OCI-LY3 (cell line): ENCODE data around the gene PLEKHA3.
"Not testable (repeated sequence)": the region's sequence is repeated elsewhere in the genome, so short reads cannot be mapped to it uniquely, and the experiment has no call there.

ENCODE experiments used
- H2AFZ ChIP-seq: fragments of 200-600, 300-600 bp; shearing (Covaris generic); 2 replicates; pipeline ENCODE4 v1.6.0; 2014; ENCODE audit warnings: antibody characterized with exemption, low read depth, low read length
- H3K27ac ChIP-seq: fragments of 200-600, 300-600 bp; sonication (generic); 2 replicates; pipeline ENCODE4 v1.5.1; 2014; ENCODE audit warnings: mild to moderate bottlenecking, low read length, moderate library complexity, mixed read lengths
- H3K27me3 ChIP-seq: fragments of 200-600, 300-600 bp; sonication (generic); 2 replicates; pipeline ENCODE4 v1.6.1; 2014; ENCODE audit warnings: low read depth, low read length, mixed read lengths
- H3K36me3 ChIP-seq: fragments of 200-600, 300-600 bp; sonication (generic); replicated peaks from 2 replicates; pipeline ENCODE3; 2014; ENCODE audit warnings: low read depth, low read length, mixed read lengths
- H3K4me1 ChIP-seq: fragments of 300-600, 200-600 bp; sonication (generic); 2 replicates; pipeline ENCODE4 v1.6.1; 2014; ENCODE audit warnings: low read length, mixed read lengths
- H3K4me2 ChIP-seq: fragments of 200-600, 300-600 bp; sonication (generic); 2 replicates; pipeline ENCODE4 v1.6.1; 2014; ENCODE audit warnings: low read length, mixed read lengths
- H3K4me3 ChIP-seq: fragments of 300-600, 200-600 bp; sonication (generic); 2 replicates; pipeline ENCODE4 v1.5.1; 2014; ENCODE audit warnings: antibody characterized with exemption, mild to moderate bottlenecking, low read length, moderate library complexity
- H3K79me2 ChIP-seq: fragments of 300-600, 200-600 bp; shearing (Covaris generic); 2 replicates; pipeline ENCODE4 v1.6.1; 2014; ENCODE audit warnings: mild to moderate bottlenecking, low read length, mixed read lengths
- H3K9ac ChIP-seq: fragments of 300-600, 200-600 bp; shearing (Covaris generic); 2 replicates; pipeline ENCODE4 v1.6.0; 2014; ENCODE audit warnings: mild to moderate bottlenecking, low read length, moderate library complexity
- H3K9me3 ChIP-seq: fragments of 200-600, 300-600 bp; shearing (Covaris generic); 2 replicates; pipeline ENCODE4 v1.6.1; 2014; ENCODE audit warnings: low read length, mixed read lengths; ENCODE audit not compliant: insufficient read depth
- H4K20me1 ChIP-seq: fragments of 200-600, 300-600 bp; sonication (generic); 2 replicates; pipeline ENCODE4 v1.6.1; 2016; ENCODE audit warnings: low read length, mixed read lengths; ENCODE audit not compliant: insufficient read depth
- EZH2phosphoT487 ChIP-seq: fragments of 200-600 bp; shearing (Covaris generic); IDR thresholded peaks from 2 replicates; pipeline ENCODE4 v1.6.1; 2018; ENCODE audit warnings: antibody characterized with exemption, mixed run types, low read depth
- TF ChIP-seq, protein P1 (sequence below): fragments of 200-600, 300-600 bp; sonication (generic); IDR thresholded peaks from 2 replicates; pipeline ENCODE4 v1.5.1; 2014; ENCODE audit warnings: antibody characterized with exemption, low read length, low read depth

PLEKHA3 gene

DNA sequence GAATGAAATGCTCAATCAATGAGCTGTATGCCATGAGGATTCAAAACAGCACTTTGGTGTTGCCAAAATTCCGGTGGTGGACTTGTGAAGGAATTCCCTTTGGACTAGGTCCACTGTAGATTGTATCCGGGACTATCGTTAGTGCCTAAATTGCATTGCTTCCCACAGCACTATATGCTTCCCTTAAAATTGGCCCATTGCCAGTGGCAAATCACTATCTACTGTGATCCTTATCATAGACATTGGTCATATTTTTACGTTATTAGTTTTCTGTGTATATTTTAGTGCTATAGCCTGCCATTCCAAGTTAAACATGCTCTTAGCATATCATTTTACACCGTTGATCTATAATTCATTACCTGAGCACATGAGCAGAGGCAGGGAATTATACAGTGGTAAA lies 27.4 kb upstream of the PLEKHA3 start:
- Histone ChIP-seq H3K27me3 (no peaks in the 10 kb centered on the region), H3K4me3 (no peak overlapping the region), H3K9ac (no peak overlapping the region), H2AFZ (no peak overlapping the region), H3K27ac (no peak overlapping the region), H3K79me2 (peaks cover 26% of the 10 kb centered on the region), H3K4me2 (no peak overlapping the region), H3K36me3 (peaks cover 15% of the 10 kb centered on the region), H3K9me3 (no peaks in the 10 kb centered on the region), H4K20me1 (peaks cover 18% of the 10 kb centered on the region), H3K4me1 (peaks cover 13% of the 10 kb centered on the region)
- no peak for TF ChIP-seq EZH2phosphoT487
- TF ChIP-seq, protein P1, sequence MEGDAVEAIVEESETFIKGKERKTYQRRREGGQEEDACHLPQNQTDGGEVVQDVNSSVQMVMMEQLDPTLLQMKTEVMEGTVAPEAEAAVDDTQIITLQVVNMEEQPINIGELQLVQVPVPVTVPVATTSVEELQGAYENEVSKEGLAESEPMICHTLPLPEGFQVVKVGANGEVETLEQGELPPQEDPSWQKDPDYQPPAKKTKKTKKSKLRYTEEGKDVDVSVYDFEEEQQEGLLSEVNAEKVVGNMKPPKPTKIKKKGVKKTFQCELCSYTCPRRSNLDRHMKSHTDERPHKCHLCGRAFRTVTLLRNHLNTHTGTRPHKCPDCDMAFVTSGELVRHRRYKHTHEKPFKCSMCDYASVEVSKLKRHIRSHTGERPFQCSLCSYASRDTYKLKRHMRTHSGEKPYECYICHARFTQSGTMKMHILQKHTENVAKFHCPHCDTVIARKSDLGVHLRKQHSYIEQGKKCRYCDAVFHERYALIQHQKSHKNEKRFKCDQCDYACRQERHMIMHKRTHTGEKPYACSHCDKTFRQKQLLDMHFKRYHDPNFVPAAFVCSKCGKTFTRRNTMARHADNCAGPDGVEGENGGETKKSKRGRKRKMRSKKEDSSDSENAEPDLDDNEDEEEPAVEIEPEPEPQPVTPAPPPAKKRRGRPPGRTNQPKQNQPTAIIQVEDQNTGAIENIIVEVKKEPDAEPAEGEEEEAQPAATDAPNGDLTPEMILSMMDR, result no peak

DNA sequence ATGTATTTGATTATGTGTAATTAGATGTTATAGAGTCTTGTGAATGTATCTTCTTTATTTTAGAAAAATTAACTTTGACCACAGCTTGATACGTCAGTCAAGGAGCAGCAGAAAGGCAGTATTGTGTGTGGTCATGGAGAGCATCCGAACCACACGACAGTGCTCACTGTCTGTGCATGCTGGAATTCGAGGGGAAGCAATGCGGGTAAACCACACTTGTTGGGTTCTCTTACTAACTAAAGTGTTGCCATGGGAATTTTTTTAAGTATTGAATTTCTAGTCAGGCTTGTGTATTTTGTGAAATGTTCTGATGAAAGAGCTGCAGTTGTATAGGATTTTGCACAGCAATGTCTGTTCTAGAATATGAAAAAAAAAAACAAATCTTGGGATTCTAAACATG lies 24.3 kb upstream of the PLEKHA3 start:
- no peak for TF ChIP-seq EZH2phosphoT487
- TF ChIP-seq, protein P1, result no peak
- no peak overlapping the region for H3K27ac ChIP-seq

DNA sequence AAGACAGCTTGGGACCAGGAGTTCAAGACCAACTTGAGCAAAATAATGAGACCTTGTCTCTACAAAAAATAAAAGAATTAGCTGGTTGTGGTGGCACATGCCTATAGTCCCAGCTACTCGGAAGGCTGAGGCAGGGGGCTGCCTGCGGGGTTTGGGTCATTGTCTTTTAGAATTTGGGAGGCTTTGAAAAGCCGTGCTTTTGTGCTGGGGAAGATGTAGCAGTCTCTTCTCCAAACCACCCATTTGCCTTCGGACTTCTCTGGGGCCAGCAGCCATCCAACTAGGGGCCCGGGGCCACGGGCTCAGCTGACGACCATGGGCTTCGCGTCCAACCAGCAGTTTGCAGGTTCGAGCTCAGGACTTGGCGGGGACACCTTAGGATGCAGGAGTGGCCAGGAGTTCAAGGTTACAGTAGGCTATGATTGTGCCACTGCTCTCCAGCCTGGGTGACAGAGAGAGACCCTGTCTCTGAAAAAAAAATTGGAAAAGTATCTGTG lies 22.8 kb upstream of the PLEKHA3 start:
- H3K9ac ChIP-seq, result no peak overlapping the region
- H3K9me3 ChIP-seq, result no peaks in the 10 kb centered on the region
- no peaks in the 10 kb centered on the region for H3K79me2 ChIP-seq
- H3K27me3 ChIP-seq, result no peaks in the 10 kb centered on the region
- TF ChIP-seq, protein P1, result no peak
- TF ChIP-seq EZH2phosphoT487, result no peak
- H3K36me3 ChIP-seq, result no peaks in the 10 kb centered on the region
- no peak overlapping the region for H3K27ac ChIP-seq
- H3K4me2 ChIP-seq, result no peak overlapping the region
- no peaks in the 10 kb centered on the region for H4K20me1 ChIP-seq
- no peak overlapping the region for H2AFZ ChIP-seq
- H3K4me3 ChIP-seq, result no peak overlapping the region
- no peaks in the 10 kb centered on the region for H3K4me1 ChIP-seq

More for the DNA sequence above, 24.3 kb upstream of the PLEKHA3 start:
- H3K79me2 ChIP-seq, result no peaks in the 10 kb centered on the region; the same call in 1 of the 2 replicates
- H3K4me2 ChIP-seq, result no peak overlapping the region
- H3K4me1 ChIP-seq, result no peaks in the 10 kb centered on the region
- H3K36me3 ChIP-seq, result no peaks in the 10 kb centered on the region
- no peaks in the 10 kb centered on the region for H3K9me3 ChIP-seq
- H3K27me3 ChIP-seq, result no peaks in the 10 kb centered on the region
- no peak overlapping the region for H3K9ac ChIP-seq
- no peaks in the 10 kb centered on the region for H4K20me1 ChIP-seq
- no peak overlapping the region for H3K4me3 ChIP-seq
- H2AFZ ChIP-seq, result no peak overlapping the region

DNA sequence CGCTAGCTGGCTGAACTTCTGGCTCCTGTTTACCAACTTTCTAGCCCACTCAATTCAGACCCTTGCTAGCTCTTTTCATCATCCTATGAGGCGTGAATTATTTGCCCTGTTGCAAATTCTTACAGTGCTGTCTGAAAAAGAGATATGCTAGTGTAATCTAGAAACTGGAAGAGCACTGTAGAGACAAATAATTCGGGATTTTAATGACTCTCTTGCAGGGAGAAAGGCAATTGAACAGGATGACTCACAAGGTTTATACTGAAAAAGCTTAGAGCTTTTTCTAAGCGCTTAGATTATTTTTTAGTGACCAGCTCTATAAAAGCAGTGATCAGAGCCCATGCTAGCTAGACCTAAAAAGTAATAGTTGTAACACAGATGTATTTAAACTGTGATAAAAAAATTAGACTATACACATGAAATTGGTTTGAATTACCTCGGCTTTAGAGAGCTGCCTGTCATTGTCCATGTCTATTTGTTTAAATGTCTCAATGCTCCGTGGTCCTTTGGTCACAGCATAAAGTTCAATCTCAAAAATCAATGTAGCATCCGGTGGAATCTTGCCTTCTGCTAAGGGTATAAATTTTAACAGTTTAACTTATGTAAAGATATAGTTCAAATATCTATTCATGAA lies 10.9 kb upstream of the PLEKHA3 start:
- Histone ChIP-seq H3K9me3 (no peaks in the 10 kb centered on the region), H2AFZ (no peak overlapping the region), H3K4me1 (no peaks in the 10 kb centered on the region), H3K4me2 (no peak overlapping the region), H3K9ac (no peak overlapping the region), H3K27me3 (no peaks in the 10 kb centered on the region), H3K4me3 (no peak overlapping the region), H3K36me3 (peaks cover 8% of the 10 kb centered on the region), H4K20me1 (no peaks in the 10 kb centered on the region), H3K27ac (no peak overlapping the region), H3K79me2 (no peaks in the 10 kb centered on the region)
- TF ChIP-seq, protein P1, result no peak
- TF ChIP-seq EZH2phosphoT487, result no peak

DNA sequence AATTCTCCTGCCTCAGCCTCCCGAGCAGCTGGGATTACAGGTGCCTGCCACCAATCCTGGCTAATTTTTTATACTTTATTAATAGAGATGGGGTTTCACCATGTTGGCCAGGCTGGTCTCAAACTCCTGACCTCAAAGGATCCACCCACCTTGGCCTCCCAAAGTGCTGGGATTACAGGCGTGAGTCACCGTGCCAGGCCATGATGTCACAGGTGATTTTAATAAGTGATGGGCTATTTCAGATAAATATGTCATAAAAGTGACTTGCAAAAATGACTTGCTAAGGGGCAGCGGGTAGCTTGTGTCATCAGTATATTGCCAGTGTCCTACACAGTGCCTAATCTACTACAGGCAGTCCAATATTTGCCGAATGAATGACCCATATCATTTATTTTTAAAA lies 8.9 kb upstream of the PLEKHA3 start:
- H2AFZ ChIP-seq, H4K20me1 ChIP-seq, H3K79me2 ChIP-seq, H3K27me3 ChIP-seq, H3K27ac ChIP-seq, H3K4me1 ChIP-seq, H3K36me3 ChIP-seq, H3K9me3 ChIP-seq, H3K4me2 ChIP-seq, H3K4me3 ChIP-seq, H3K9ac ChIP-seq: not testable (repeated sequence)
